GM10248 (cell line): ENCODE data around the gene HCK.
A peak's percentile ranks its signal among the peaks of the same experiment; 100 is the strongest.

Experiments used
- CTCF ChIA-PET: fragments of 300-600 bp; sonication (Branson Sonifier 250); formaldehyde crosslinking; extraction: SDS; loops from one replicate; lab custom pipeline; 2021; ENCODE audit warnings: antibody characterized with exemption; lab: Yijun Ruan, JAX
- POLR2A ChIA-PET: fragments of 350-650 bp; sonication (Branson Sonifier 250); formaldehyde crosslinking; extraction: SDS; loops from one replicate; lab custom pipeline; 2020; ENCODE audit warnings: antibody characterized with exemption; lab: Yijun Ruan, JAX
- DNase-seq: peaks from one replicate; pipeline ENCODE4 v3.0.0; 2012; ENCODE audit errors: extremely low spot score
- TF ChIP-seq, protein P1 (sequence below): IDR thresholded peaks from 2 replicates; pipeline ENCODE4 v1.5.1; 2012; ENCODE audit warnings: mild to moderate bottlenecking, low read depth; ENCODE audit errors: extremely low read depth, missing control alignments, control extremely low read depth

Gene HCK

DNA sequence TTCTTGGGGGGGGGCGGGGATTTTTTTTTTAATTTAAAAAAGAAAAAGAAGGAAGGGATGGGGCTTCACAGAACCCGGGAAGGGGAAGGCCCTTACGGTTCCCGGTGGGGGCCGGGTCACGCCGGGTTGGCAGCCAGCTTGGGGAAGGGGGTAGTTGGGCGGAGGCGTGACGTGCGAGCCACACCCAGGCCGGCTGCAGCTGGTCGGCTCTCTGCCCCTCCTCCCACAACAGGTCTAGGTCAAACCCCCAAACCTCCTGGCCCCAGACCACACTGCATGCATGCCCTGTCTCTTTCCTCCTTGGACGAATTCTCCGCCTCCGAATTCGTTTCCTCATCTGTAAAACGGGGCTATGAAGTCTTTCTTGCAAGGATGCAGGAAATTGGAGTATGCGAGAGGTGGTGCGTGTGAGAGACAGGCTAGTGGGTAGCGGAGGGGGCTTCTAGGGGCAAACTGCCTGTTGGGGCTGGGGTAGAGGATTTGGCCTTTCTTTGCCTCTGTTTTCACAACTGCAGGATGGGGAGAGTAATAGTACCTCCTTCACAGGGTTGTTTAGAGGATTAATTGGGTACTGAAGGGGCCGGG is 828 bp downstream of the HCK start:
- ChIA-PET CTCF (interaction anchor here (0.7 to 6.1 kb wide), 6 partner anchors 10 to 38 kb away, joined by 3 to 18 read pairs (median 4); no protein-coding TSS in a partner anchor), POLR2A (interaction anchor here (0.7 to 2.6 kb wide), 2 partner anchors 10 to 185 kb away, joined by 3 to 22 read pairs; no protein-coding TSS in a partner anchor)
- TF ChIP-seq, protein P1, sequence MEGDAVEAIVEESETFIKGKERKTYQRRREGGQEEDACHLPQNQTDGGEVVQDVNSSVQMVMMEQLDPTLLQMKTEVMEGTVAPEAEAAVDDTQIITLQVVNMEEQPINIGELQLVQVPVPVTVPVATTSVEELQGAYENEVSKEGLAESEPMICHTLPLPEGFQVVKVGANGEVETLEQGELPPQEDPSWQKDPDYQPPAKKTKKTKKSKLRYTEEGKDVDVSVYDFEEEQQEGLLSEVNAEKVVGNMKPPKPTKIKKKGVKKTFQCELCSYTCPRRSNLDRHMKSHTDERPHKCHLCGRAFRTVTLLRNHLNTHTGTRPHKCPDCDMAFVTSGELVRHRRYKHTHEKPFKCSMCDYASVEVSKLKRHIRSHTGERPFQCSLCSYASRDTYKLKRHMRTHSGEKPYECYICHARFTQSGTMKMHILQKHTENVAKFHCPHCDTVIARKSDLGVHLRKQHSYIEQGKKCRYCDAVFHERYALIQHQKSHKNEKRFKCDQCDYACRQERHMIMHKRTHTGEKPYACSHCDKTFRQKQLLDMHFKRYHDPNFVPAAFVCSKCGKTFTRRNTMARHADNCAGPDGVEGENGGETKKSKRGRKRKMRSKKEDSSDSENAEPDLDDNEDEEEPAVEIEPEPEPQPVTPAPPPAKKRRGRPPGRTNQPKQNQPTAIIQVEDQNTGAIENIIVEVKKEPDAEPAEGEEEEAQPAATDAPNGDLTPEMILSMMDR: no peak

DNA sequence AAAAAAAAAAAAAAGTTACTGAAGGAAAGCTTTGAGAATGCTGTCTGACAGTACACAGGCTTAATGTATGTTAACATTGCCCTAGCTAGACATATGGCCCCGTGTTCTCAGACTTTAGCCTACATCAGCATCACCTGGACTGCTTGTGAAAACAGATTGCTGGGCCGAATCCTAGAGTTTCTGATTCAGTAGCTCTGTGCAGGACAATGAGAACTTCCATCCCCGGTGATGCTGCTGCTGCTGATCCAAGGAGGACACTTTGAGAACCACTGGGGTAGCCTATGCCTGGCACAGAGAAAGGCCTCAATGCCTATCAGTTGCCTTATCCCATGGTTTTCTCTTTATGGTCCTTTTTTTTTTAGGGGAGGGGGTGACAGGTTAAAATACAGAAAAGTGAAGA is 1.6 kb downstream of the HCK start:
- ChIA-PET POLR2A (interaction anchor here (2.6 kb wide), 1 partner anchor 10 kb away, joined by 22 read pairs; no protein-coding TSS in a partner anchor), CTCF (interaction anchor here (0.9 to 6.1 kb wide), 5 partner anchors 9 to 37 kb away, joined by 4 to 18 read pairs (median 4); no protein-coding TSS in a partner anchor)
- no peak for DNase-seq
- TF ChIP-seq, protein P1: no peak

More for the DNA sequence above, 828 bp downstream of the HCK start:
- DNase-seq: peak; percentile 69

DNA sequence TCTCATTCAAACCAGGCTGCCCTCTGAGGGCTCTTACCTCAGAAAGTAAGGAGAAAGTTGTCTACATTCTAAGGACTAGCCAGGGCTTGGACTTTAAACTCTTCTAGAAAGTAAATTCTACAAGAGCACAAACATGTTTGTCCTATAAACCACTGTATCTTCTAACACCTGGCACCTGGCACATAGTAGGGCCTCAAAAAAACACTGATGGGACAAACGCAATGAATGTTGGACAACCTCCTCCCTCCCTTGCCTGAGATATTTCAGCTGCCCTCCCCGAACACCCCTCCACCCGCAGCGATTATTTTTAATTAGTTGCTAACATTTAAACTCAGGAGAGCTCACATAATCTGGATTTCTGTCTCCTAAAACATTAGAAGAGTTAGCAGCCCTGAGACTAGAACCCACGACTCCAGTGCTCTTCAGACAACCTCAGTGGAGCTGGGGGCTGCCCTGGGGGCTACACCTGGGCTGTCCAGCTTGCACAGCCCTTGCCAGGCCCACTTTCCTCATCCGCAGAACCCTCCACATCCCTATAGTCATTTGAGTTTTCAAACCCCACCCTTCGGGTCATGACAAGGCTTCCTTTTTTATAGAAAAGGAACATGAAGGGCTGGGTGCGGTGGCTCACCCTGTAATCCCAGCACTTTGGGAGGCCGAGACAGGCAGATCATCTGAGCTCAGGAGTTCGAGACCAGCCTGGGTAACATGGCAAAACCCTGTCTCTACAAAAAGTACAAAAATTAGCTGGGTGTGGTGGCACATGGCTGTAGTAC is 4.9 kb downstream of the HCK start:
- ChIA-PET CTCF (interaction anchor here (1.1 to 1.7 kb wide), 3 partner anchors 8 to 26 kb away, joined by 3 to 5 read pairs (median 3); no protein-coding TSS in a partner anchor), POLR2A (no interaction called here)
- TF ChIP-seq, protein P1: no peak
- no peak for DNase-seq

DNA sequence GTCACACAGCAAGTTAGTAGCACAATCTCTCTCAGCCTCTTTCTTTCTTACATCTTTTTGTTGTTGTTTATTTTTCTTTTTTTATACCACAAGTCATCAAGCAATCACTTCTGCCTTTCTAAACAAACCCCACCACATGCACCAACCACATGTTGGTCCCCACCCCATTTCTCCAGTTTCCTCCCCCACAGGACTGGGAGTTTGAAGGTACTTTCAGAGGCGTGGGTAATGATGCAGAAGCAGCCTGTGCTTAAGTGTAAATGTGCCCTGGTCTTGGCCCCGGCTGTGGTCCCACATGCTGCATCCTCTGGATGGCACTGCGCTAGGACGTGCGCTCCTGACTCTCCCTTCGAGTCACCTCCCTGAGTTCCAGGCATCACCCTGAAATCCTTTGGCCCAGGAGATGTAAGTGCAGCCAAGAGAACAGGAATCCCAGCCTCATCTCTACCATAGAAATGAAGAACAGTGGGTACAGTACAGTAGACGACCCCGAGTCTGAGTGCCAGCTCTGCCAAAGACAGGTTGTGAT is 5.7 kb downstream of the HCK start:
- TF ChIP-seq, protein P1: no peak
- POLR2A ChIA-PET: no interaction called here
- CTCF ChIA-PET: interaction anchor here (1.7 kb wide), 1 partner anchor 23 kb away, joined by 5 read pairs; no protein-coding TSS in a partner anchor
- no peak for DNase-seq

DNA sequence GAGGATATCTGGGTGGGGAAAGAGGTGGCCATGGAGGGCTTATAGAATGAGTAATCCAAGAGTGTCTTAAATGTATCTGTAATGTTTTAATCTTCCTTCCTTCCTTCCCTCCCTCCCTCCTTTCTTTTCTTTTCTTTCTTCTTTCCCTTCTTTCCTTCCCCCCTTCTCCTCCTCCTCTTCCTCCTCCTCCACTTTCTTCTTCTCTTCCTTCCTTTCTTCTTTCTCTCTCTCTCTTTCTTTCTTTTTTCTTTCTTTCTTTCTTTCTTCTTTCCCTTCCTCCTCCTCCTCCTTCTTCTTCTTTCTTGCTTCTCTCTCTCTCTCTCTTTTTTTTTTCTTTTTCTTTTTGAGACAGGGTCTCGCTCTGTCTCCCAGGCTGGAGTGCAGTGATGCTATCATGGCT is 7.1 kb downstream of the HCK start:
- TF ChIP-seq, protein P1: no peak
- ChIA-PET POLR2A (no interaction called here), CTCF (no interaction called here)
- no peak for DNase-seq

DNA sequence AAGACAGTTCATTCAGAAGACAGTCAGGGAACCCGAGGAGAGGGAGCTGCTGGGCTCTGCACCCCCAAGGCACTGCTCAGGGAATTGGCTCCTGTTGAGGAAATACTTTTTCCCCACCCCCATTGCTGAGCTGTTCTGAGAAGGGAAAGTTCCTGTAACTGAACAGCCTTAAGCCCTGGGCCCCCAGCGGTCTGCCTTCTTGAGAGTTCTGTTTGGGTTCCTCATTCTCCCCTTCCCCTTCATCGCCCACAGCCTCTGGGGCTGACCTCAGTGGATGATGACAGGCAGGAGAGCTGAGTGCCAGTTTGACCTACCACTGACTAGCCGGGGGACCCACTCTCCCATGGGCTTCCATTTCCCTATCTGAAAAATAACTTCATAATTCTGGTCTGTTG is 10.7 kb downstream of the HCK start:
- ChIA-PET CTCF (interaction anchor here (0.9 to 5.1 kb wide), 10 partner anchors 10 to 92 kb away, joined by 3 to 34 read pairs (median 5); partner anchors contain the start of gene HCK), POLR2A (interaction anchor here (1.9 kb wide), 1 partner anchor 10 kb away, joined by 22 read pairs; the partner anchor contains the start of gene HCK)
- TF ChIP-seq, protein P1: no peak
- DNase-seq: peak; percentile 54
